NB4 (cell line): Measurements from ENCODE around the gene TCEA3.

Experiments used
- MYC ChIP-seq: IDR thresholded peaks from 2 replicates; pipeline ENCODE4 v1.6.1; 2011; ENCODE audit warnings: low read depth, low read length
- POLR2A ChIP-seq: IDR thresholded peaks from 2 replicates; pipeline ENCODE4 v1.6.1; 2011; ENCODE audit warnings: mild to moderate bottlenecking; ENCODE audit not compliant: insufficient read length; ENCODE audit errors: extremely low read depth
- TF ChIP-seq, protein P1 (sequence below): IDR thresholded peaks from one replicate; pipeline ENCODE4 v1.5.1; 2012; ENCODE audit warnings: low read depth, low read length

DNA sequence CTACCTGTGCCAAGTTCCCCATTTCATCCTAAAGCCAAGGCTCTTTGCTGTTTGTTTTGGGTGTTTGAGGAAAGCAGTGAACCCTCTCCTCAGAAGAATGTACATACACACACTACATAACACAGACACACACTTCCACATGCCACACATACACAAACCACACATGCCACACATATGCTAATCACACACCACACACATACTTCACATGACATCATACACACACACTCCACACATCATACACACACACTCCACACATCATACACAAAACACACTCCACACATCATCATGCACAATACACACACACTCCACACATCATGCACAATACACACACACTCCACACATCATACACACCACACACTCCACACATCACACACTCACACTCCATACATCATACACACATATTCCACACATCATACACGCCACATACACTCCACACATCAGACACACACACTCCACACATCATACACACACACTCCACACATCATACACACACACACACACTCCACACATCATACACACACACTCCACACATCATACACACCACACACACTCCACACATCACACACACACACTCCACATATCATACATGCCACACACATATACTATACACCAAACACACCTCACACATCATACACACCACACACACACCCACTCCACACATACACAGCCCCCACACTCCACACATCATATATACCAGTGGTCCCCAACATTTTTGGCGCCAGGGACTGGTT is 32.3 kb downstream of the TCEA3 start:
- TF ChIP-seq, protein P1, sequence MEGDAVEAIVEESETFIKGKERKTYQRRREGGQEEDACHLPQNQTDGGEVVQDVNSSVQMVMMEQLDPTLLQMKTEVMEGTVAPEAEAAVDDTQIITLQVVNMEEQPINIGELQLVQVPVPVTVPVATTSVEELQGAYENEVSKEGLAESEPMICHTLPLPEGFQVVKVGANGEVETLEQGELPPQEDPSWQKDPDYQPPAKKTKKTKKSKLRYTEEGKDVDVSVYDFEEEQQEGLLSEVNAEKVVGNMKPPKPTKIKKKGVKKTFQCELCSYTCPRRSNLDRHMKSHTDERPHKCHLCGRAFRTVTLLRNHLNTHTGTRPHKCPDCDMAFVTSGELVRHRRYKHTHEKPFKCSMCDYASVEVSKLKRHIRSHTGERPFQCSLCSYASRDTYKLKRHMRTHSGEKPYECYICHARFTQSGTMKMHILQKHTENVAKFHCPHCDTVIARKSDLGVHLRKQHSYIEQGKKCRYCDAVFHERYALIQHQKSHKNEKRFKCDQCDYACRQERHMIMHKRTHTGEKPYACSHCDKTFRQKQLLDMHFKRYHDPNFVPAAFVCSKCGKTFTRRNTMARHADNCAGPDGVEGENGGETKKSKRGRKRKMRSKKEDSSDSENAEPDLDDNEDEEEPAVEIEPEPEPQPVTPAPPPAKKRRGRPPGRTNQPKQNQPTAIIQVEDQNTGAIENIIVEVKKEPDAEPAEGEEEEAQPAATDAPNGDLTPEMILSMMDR = no peak
- no peak for TF ChIP-seq MYC
- TF ChIP-seq POLR2A = no peak
